GM23248 (cell line): Measurements from ENCODE around the gene MIEN1.

Experiments
- EZH2 ChIP-seq: fragments of 200-600 bp; sonication (generic); IDR thresholded peaks from 2 replicates; pipeline ENCODE4 v1.6.1; 2018; ENCODE audit warnings: antibody characterized with exemption, mild to moderate bottlenecking; ENCODE audit not compliant: insufficient read depth, poor library complexity, severe bottlenecking
- EZH2phosphoT487 ChIP-seq: fragments of 200-600 bp; sonication (generic); IDR thresholded peaks from 2 replicates; pipeline ENCODE4 v1.6.1; 2018; ENCODE audit warnings: antibody characterized with exemption, moderate library complexity, mild to moderate bottlenecking, low read depth; ENCODE audit not compliant: insufficient read depth

DNA sequence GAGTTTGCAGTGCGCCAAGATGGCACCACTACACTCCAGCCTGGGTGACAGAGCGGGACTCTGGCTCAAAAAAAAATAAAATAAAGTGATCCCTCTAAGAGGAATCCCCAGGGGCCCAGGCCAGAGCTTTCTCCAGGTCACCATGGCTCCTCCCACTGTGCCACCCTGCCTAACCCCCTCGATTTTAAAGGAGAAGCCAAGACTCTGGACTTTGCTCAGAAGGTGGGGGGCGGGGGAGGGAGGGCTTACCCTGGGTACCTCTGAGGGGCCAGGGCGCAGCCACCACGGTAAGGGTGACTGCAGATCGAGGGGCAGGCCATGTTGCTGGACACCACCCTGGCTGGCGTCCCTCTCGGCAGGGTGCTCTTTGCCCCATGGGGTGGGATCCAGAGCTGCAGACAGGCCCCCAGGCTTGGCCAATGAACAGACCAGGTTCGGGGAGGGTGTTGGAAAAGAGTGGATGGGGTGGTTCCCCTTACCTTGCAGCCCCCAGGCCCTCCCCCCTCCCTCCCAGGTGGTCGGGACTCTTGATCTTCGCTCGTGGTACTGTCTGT lies 7.0 kb upstream of the MIEN1 start:
- TF ChIP-seq EZH2phosphoT487 (no peak), EZH2 (no peak)
